Right ventricle myocardium inferior (tissue), 1 donor: ENCODE results near the gene SEC14L1. TPM values are rescaled to one million over a fixed set of nuclear protein-coding genes. Genes with fewer than 3 reads are reported as not detected.

Source experiments
- ATAC-seq: fragments of 200-7000 bp; cut with Tn5 transposase; one replicate; pipeline ENCODE4 v1.9.1; 2020; ENCODE audit warnings: mild to moderate bottlenecking, moderate library complexity
- DNase-seq: peaks from one replicate; pipeline ENCODE4 v3.0.0; 2021; ENCODE audit errors: missing footprints
- intact Hi-C: fragments of 100-400 bp; cut with DNase I; formaldehyde crosslinking; loops from one replicate; pipeline ENCODE4 v1.11.0; 2022
- total RNA-seq: library from RNA; stranded (reverse); fragmentation: NEBNext Ultra II Directional; extraction: Animal tissue kit (Norgen Biotek cat#: 25700); gene quantifications from one replicate; pipeline ENCODE4 v1.2.1, GENCODE V29; 2021
- donor health status: DM: no; HTN: yes; CAD: no; lungs with severe emphysema.

The SEC14L1 gene
- total RNA-seq, 1 donor from 2014 or later, result 65.5 TPM

- intact Hi-C loops, result no loop called here
These were observed 75.7 kb downstream of the SEC14L1 start for GRCh38 chr17:77216486-77216885.

GRCh38 chr17:77217123-77217522 is 76.4 kb downstream of the SEC14L1 start:
- intact Hi-C loops, result no loop called here
- ATAC-seq (no peak), DNase-seq (no peak)

More at GRCh38 chr17:77216486-77216885, 75.7 kb downstream of the SEC14L1 start:
- DNase-seq, result no peak
- no peak for ATAC-seq

DNA sequence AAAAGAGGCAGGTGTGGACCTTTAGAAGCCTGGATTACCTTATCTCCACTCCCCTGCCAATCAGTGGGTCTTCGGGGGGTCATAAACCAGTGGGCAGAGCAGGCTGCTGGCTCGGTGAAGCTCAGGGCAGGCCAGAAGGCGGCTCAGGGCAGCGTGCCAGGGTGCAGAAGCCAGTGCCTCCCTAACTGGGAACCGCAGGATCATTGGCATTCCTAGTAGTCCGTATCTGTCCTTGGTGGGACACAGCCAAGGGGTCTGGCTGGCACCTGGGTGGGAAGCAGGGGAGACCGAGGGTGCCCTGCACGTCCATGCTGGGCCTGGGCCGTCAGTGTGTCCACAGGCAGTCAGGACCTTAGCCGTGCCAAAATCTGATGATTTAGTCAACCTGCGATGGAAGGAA is 76.8 kb downstream of the SEC14L1 start:
- intact Hi-C loops, result no loop called here
- no peak for DNase-seq
- no peak for ATAC-seq

DNA sequence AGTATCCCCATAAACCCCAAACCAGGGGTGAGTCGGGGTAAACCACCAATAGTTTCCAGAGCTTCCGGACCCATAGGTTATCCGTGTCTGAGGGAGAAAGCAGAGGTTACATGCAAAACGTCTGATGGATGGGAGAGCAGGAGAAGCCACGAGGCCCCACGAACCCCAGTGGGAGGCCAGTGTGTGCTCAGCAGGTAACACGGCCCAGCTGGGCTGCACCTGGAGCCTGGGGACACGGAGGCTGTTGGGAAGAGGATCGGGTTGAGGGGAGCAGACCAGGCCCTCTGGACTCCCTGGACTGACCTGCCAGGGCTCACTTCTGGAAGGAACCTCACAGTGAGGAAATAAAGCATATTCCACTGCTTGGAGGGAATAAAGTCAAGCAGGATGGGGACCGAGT is 78.1 kb downstream of the SEC14L1 start:
- DNase-seq (no peak), ATAC-seq (no peak)
- intact Hi-C loops, result no loop called here

GRCh38 chr17:77222356-77222755 is 81.6 kb downstream of the SEC14L1 start:
- ATAC-seq (no peak), DNase-seq (no peak)
- intact Hi-C loops, result no loop called here

GRCh38 chr17:77223642-77224420 is 83.1 kb downstream of the SEC14L1 start:
- ATAC-seq (no peak), DNase-seq (no peak)
- intact Hi-C loops, result no loop called here

DNA sequence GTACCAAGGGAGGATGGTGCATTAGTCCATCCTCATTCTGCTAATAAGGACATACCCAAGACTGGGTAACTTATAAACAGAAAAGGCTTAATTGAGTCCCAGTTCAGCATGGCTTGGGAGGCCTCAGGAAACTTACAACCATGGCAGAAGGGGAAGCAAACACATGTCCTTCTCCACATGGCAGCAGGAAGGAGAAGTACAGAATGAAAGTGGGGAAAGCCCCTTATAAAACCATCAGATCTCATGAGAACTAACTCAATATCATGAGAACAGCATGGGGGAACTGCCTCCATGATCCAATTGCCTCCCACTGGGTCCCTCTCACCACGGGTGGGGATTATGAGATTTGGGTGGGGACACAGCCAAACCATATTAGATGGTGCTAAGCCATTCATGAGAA is 84.5 kb downstream of the SEC14L1 start:
- ATAC-seq, result no peak
- no peak for DNase-seq
- intact Hi-C loops, result no loop called here

DNA sequence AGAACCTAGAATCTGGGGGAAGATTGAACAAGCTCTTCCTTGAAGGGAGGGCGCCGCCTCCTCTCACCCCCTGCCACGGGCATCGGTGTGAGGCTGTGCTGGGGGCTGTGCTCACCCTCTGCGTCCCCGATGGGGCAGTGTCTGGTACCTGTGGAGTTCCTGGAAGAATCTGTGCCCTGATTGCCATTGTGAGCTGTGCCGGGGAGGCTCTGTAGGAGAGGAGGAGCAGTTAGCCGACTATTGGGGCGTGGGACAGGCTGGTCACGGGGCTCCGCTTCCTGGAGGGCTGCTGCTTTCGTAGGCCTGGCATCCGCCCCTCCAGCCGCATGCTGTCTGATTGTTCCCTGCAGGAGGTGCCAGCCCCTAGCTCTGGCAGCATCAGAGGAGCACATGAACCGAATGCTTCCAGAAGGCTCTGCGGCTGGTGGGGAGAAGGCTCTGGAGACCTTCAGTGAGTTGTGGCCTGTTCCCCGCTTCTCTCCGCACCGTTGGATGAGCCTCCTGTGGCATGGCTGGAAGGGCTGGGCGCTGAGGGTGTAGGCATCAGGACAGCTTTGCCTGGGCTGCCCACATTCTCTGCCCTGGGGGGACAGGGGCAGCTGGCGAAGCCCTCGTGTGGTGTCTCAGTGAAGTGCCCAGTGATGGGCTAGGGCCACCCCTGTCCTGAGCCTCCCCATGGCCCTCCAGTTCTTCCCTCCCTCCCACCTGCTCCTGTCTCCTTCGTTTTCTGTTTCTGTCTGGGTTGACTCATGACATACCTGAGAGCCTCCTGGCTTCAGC is 86.9 kb downstream of the SEC14L1 start:
- intact Hi-C loops, result no loop called here
- peak; percentile 43 for DNase-seq
- no peak for ATAC-seq

DNA sequence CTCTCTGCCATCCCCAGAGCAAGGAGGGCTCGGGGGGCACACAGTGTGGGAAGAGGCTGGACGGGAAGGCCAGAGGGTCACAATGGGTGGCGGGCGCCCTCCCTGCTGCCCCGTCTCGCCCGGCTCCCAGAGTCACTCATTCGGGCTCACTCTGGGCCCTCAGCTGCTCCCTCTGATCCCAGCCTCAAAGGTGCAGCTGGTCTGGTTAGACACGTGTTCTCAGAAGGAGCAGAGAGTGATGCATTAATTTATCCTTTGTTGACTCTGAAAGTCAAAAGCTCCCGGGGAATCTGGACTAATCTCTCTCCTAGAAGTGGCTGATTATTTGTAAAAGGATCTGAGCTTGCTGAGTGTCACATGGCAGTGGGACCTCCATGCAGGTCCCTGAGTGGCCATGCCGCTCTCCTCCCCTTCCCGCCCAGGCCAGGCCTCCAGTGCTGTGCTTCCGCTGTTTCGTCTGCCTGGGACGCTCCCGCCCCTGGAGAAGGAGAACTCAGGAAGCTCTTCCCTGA is 87.5 kb downstream of the SEC14L1 start:
- ATAC-seq, result peak; percentile 27
- peak; percentile 20 for DNase-seq
- intact Hi-C loops, result no loop called here

GRCh38 chr17:77228816-77229215 is 88.0 kb downstream of the SEC14L1 start:
- ATAC-seq, result no peak

DNA sequence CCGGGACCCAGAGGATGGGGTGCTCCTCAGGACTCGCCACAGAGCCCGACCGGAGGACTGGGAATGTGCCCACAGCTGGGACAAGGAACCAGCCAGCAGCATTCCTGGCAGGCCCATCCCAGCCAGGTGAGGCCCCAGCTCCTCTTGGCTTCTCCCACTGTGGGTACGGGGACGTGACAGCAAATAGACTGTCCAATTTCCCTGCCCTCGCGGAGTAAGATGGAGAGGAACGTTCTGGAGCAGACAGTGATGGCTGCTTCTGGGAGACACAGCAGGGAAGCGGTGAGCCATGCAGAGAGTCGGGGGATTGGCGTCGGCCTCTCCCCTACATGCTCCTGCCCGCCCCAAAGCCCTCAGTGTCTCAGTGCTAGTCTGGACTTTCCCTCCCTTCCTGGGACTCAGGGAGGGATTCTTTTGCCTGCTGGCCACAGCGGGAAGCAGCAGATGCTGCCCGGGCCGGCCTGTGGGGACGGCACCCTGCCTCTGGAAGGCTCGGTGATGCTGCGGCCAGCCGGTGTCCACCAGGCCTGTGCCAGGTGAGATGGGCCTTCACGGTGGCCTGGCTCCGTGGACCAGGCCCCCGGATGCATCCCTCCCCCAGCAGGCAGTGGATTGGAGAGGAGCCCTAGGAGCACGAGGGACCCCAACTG is 89.1 kb downstream of the SEC14L1 start:
- peak; percentile 31 for DNase-seq
- ATAC-seq, result no peak
- intact Hi-C loops, result no loop called here

More at GRCh38 chr17:77228816-77229215, 88.0 kb downstream of the SEC14L1 start:
- intact Hi-C loops, result no loop called here
- peak; percentile 67 for DNase-seq

- intact Hi-C loops, result no loop called here
- peak; percentile 15 for DNase-seq
- ATAC-seq, result no peak
These were observed 89.7 kb downstream of the SEC14L1 start for GRCh38 chr17:77230436-77230830.

DNA sequence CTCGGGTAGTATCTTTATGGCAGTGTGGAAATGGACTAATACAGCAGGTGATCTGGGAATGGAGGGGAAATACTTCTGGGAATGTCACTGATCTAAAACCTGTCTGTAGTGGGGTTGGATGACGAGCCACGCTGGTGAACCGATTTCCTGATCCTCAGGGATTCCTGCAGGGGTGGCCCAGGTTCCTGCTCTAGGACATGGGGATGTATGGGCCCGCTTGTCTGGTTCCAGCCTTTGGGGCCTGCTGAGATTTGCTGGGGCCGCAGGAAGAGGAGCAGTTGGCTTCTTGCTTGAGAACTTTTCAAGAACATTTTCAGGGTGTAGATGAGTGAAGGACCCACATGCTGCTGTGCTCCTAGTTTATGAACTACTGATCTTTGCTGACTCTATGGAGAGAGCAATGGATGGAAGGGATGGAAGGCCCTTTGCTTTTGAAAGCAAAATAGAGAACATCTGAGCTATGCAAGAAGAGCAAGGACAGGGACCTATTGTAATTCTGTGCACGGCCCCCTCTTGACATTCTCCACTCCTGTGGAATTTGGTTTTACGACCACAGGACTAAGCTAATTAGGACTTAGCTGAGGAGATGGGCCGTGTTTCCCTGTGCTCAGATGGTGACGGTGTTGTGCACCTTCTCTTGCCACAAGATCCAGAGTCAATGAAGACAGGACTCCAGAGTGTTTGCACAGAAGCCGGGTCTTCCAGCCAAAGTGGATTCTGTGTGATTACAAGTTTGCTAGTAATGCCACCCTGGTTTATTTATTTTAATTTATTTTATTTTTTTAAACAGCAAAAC is 90.5 kb downstream of the SEC14L1 start:
- DNase-seq, result peak; percentile 0
- intact Hi-C loops, result no loop called here
- ATAC-seq, result no peak

GRCh38 chr17:77233127-77233526 is 92.4 kb downstream of the SEC14L1 start:
- DNase-seq (no peak), ATAC-seq (no peak)
- intact Hi-C loops, result no loop called here

GRCh38 chr17:77233635-77234334 is 93.0 kb downstream of the SEC14L1 start:
- ATAC-seq, result no peak
- intact Hi-C loops, result no loop called here
- peak; percentile 45 for DNase-seq

DNA sequence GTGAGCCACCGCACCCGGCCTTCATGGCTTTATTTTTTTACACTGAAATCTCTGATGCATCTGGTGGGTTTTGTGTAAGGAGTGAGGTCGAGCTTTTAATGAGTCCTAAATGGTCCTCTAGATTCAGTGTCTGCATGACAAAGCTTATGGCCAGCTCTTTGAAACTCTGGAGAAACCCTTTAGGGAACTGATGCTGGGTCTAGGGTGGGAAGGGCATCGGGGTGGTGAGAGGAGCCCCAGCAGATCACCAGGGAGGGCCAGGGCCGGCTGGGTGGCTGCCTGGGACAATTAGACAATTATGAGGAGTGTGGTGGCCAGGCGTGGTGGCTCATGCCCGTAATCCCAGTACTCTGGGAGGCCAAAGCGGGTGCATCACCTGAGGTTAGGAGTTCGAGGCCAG is 93.9 kb downstream of the SEC14L1 start:
- ATAC-seq (no peak), DNase-seq (peak; percentile 40)
- intact Hi-C loops, result no loop called here

- DNase-seq, result peak; percentile 78
These were observed 94.7 kb downstream of the SEC14L1 start for GRCh38 chr17:77235370-77235941.

More at GRCh38 chr17:77235370-77235941, 94.7 kb downstream of the SEC14L1 start:
- intact Hi-C loops, result no loop called here
- peak; percentile 60 for ATAC-seq
